ENCODE results near the gene LDLRAD3. TPM values are rescaled to one million over a fixed set of nuclear protein-coding genes. Genes with fewer than 3 reads are reported as not detected.

The LDLRAD3 gene
- total and polyA plus RNA-seq, 2 experiments from 2014 or later: 6.2 to 9.5 TPM

DNA sequence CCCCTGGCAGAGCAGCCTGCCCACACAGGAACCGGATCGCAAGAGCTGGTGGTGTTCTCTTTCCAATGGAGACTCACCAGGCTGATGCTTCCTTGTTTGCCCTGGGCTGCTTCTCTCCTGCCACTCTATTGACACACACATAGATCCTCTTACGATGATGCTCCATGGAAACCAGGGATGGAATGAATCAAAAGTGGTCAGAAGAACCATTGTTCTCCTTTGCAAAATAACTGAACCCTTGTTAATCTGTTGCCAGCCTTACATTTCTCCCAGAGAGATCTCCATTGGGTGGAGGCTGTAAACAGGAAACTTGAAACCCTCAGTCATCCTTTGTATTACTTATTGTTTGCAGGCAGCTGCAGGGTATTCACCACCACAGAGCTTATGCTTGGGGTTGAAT lies 24.6 kb upstream of the LDLRAD3 start:
- TF ChIP-seq, protein P1, sequence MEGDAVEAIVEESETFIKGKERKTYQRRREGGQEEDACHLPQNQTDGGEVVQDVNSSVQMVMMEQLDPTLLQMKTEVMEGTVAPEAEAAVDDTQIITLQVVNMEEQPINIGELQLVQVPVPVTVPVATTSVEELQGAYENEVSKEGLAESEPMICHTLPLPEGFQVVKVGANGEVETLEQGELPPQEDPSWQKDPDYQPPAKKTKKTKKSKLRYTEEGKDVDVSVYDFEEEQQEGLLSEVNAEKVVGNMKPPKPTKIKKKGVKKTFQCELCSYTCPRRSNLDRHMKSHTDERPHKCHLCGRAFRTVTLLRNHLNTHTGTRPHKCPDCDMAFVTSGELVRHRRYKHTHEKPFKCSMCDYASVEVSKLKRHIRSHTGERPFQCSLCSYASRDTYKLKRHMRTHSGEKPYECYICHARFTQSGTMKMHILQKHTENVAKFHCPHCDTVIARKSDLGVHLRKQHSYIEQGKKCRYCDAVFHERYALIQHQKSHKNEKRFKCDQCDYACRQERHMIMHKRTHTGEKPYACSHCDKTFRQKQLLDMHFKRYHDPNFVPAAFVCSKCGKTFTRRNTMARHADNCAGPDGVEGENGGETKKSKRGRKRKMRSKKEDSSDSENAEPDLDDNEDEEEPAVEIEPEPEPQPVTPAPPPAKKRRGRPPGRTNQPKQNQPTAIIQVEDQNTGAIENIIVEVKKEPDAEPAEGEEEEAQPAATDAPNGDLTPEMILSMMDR (IDR thresholded peaks at IDR 0.05; ENCODE audit: low read depth, low read length): no peak
- Histone ChIP-seq H3K27ac (no peak overlapping the region), H3K4me1 (ENCODE audit: low read depth) (no peaks in the 10 kb centered on the region), H3K36me3 (no peaks in the 10 kb centered on the region), H3K4me3 (no peak overlapping the region), H3K27me3 (no peaks in the 10 kb centered on the region), H3K9me3 (ENCODE audit: low read depth) (no peaks in the 10 kb centered on the region)
- peak in 1 of 2 donors; percentile 34 for DNase-seq (ENCODE audit: low read depth in 1 of 2, low spot score in 1 of 2)

DNA sequence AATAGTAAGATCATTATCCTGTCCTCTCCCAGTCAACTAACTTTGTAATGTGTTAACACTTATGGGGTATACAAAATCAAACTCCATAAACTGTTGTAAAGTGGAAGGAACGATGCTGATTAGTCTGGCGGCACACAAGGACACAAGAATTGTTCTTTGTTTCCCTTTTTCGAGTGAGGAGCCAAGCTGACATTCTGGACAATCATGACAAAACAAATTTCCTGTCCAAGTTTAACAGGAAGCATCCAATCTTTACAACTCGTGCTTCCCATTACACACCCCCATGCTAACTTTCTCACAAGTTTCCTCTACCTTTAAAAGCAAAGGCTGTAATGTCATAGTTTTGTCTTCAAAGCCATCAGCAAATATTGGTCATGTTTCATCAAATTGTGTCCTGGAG lies 20.4 kb upstream of the LDLRAD3 start:
- Histone ChIP-seq H3K27me3 (no peaks in the 10 kb centered on the region), H3K9me3 (ENCODE audit: low read depth) (no peaks in the 10 kb centered on the region), H3K4me1 (ENCODE audit: low read depth) (no peaks in the 10 kb centered on the region), H3K4me3 (no peak overlapping the region), H3K27ac (no peak overlapping the region), H3K36me3 (no peaks in the 10 kb centered on the region)
- peak in 1 of 2 donors; percentile 14 for DNase-seq (ENCODE audit: low read depth in 1 of 2, low spot score in 1 of 2)
- TF ChIP-seq, protein P1 (IDR thresholded peaks at IDR 0.05; ENCODE audit: low read depth, low read length): no peak

DNA sequence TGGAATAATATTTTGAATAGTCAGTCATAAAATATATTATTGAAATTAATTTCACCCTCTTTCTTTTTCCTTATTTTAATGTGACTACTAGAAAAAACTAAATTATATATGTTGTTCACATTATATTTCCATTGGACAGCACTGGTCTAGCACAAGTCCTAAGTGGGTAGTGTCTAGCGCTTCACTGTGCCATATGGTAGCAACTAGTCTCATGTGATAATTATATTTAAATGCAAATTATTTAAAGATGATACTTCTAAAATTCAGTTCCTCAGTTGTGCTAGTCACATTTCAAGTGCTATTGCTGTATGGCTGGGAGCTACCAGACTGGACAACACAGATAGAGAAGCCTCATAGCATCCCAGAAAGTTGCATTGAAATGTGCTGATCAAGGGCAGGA lies 19.1 kb upstream of the LDLRAD3 start:
- TF ChIP-seq, protein P1 (IDR thresholded peaks at IDR 0.05; ENCODE audit: low read depth, low read length): no peak
- H3K27ac ChIP-seq: no peak overlapping the region
- no peak for DNase-seq (ENCODE audit: low read depth in 1 of 2, low spot score in 1 of 2)
- H3K4me3 ChIP-seq: no peak overlapping the region
- no peaks in the 10 kb centered on the region for H3K9me3 ChIP-seq (ENCODE audit: low read depth)
- no peaks in the 10 kb centered on the region for H3K27me3 ChIP-seq
- no peaks in the 10 kb centered on the region for H3K36me3 ChIP-seq
- H3K4me1 ChIP-seq (ENCODE audit: low read depth): no peaks in the 10 kb centered on the region

DNA sequence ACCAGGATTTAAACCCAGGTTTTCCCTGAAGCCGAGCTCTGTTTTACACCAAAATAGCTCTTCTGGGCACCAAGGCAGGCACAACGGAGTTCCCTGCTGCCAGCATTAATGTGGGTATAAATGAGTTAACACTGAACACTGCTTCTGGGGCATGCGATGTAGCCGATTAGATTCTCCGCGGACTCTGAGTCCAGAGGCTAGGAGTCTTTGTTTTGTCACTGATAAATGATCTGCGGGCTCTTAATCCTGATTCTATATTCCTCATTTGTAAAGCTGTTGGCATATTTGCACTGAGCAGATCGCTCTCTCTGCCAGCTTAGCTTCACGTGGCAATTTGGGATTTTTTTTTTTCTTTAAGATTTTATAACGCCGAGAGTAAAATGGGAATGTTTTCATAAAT lies 16.8 kb upstream of the LDLRAD3 start:
- Histone ChIP-seq H3K4me1 (ENCODE audit: low read depth) (no peaks in the 10 kb centered on the region), H3K36me3 (no peaks in the 10 kb centered on the region), H3K4me3 (no peak overlapping the region), H3K27ac (no peak overlapping the region), H3K9me3 (ENCODE audit: low read depth) (no peaks in the 10 kb centered on the region), H3K27me3 (no peaks in the 10 kb centered on the region)
- no peak for DNase-seq (ENCODE audit: low read depth in 1 of 2, low spot score in 1 of 2)
- TF ChIP-seq, protein P1 (IDR thresholded peaks at IDR 0.05; ENCODE audit: low read depth, low read length): no peak

DNA sequence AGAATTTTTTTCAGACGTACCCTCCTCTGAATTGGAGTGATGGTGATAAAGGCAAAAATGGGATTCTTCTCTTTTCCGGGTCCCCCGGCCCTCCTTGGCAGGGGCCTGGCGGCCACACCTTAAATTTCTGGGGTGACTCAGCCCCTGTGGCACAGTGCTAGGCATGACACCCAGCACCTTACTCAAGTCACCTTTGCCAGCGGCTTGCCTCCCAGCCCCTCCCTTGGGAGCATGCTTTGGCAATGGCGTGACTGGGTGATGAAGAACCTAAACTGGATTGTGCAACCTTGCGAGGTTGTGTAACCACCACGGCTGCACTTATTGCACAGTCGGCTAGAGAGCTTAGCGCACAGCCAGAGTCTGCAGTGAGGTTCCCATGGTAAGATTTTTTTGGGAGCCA lies 16.2 kb upstream of the LDLRAD3 start:
- Histone ChIP-seq H3K27ac (no peak overlapping the region), H3K4me3 (no peak overlapping the region), H3K9me3 (ENCODE audit: low read depth) (no peaks in the 10 kb centered on the region), H3K27me3 (no peaks in the 10 kb centered on the region), H3K36me3 (no peaks in the 10 kb centered on the region), H3K4me1 (ENCODE audit: low read depth) (no peaks in the 10 kb centered on the region)
- TF ChIP-seq, protein P1 (IDR thresholded peaks at IDR 0.05; ENCODE audit: low read depth, low read length): no peak
- DNase-seq (ENCODE audit: low read depth in 1 of 2, low spot score in 1 of 2): peak in 1 of 2 donors; percentile 90
